ENCODE measurements around the gene RBM47.

The RBM47 gene

GRCh38 chr4:40622913-40623312, 6.8 kb downstream of the RBM47 start:
- no peaks in the 10 kb centered on the region for H3K36me3 ChIP-seq (ENCODE audit: control insufficient read depth, insufficient read depth, low read length)
- H3K4me3 ChIP-seq (ENCODE audit: extremely low read depth, insufficient read depth, low read length, poor library complexity, severe bottlenecking), result no peak overlapping the region
- WGBS, 2 experiments (ENCODE audit: insufficient coverage in 2 of 2), result 95 to 97% methylated on average over 5 of the region's 6 CpGs
- H3K27ac ChIP-seq (ENCODE audit: low read depth, low read length, severe bottlenecking), result no peak overlapping the region
- H3K4me1 ChIP-seq (ENCODE audit: control insufficient read depth, insufficient read depth, low read length, poor library complexity, severe bottlenecking), result peaks cover 11% of the 10 kb centered on the region
- H3K9me3 ChIP-seq (ENCODE audit: control insufficient read depth, low read length), result no peaks in the 10 kb centered on the region

DNA sequence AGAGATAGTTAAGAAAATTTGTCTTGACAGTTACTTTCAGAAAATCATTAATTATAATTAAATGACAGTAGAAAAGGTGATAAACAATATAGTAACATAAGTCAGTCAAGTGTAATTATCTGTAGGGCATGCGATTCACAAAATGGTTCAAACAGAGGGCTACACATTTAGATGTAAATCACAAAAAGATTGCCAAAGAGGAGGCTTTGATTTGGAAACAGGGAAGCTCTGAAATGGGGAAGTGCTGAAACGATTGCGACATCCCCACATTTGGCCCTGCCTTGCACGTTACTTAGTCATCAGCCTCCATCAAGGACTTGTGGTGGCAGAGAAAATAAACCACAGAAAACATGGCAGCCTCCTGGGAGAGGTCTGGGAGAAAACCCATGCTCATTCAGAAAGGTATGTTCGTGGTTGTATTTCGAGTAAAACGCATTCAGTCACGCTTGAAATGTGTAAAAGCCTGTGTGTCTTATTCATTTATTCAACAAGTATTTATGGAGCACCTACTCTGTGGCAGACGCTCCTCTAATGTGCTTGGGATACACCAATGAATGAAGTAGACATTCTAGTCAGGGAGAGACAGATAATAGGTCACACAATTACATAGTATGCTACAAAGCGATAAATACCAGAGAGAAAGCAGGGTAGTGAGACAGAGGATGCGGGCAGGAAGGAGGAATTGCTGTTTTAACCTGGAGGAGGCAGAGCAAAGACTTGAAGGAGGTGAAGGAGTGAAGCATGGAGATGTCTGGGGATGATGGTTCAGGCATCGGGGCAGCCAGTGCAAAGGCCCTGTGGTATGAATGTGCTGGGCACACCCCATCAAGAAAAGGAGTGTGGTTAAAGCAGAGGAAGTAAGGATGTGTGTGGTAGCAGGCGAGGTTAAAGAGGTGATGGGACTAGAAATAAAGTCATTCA, 7.8 kb downstream of the RBM47 start:
- H3K36me3 ChIP-seq (ENCODE audit: control insufficient read depth, insufficient read depth, low read length), result no peaks in the 10 kb centered on the region
- WGBS, 2 experiments (ENCODE audit: insufficient coverage in 2 of 2), result 57 to 78% methylated on average over 9 to 12 of the region's 13 CpGs
- no peak overlapping the region for H3K27ac ChIP-seq (ENCODE audit: low read depth, low read length, severe bottlenecking)
- peaks cover 11% of the 10 kb centered on the region for H3K4me1 ChIP-seq (ENCODE audit: control insufficient read depth, insufficient read depth, low read length, poor library complexity, severe bottlenecking)
- no peak overlapping the region for H3K4me3 ChIP-seq (ENCODE audit: extremely low read depth, insufficient read depth, low read length, poor library complexity, severe bottlenecking)
- H3K9me3 ChIP-seq (ENCODE audit: control insufficient read depth, low read length), result no peaks in the 10 kb centered on the region

- 72 to 88% methylated on average over 3 to 4 of the region's 4 CpGs for WGBS, 2 experiments (ENCODE audit: insufficient coverage in 2 of 2)
- peaks cover 7% of the 10 kb centered on the region for H3K4me1 ChIP-seq (ENCODE audit: control insufficient read depth, insufficient read depth, low read length, poor library complexity, severe bottlenecking)
- H3K27ac ChIP-seq (ENCODE audit: low read depth, low read length, severe bottlenecking), result no peak overlapping the region
- H3K4me3 ChIP-seq (ENCODE audit: extremely low read depth, insufficient read depth, low read length, poor library complexity, severe bottlenecking), result no peak overlapping the region
- H3K9me3 ChIP-seq (ENCODE audit: control insufficient read depth, low read length), result no peaks in the 10 kb centered on the region
- no peaks in the 10 kb centered on the region for H3K36me3 ChIP-seq (ENCODE audit: control insufficient read depth, insufficient read depth, low read length)
Observed at GRCh38 chr4:40621229-40621591, 8.5 kb downstream of the RBM47 start.

- H3K27ac ChIP-seq (ENCODE audit: low read depth, low read length, severe bottlenecking), result no peak overlapping the region
- no peaks in the 10 kb centered on the region for H3K36me3 ChIP-seq (ENCODE audit: control insufficient read depth, insufficient read depth, low read length)
- 88 to 92% methylated on average over 8 to 11 of the region's 11 CpGs for WGBS, 2 experiments (ENCODE audit: insufficient coverage in 2 of 2)
- no peaks in the 10 kb centered on the region for H3K9me3 ChIP-seq (ENCODE audit: control insufficient read depth, low read length)
- H3K4me3 ChIP-seq (ENCODE audit: extremely low read depth, insufficient read depth, low read length, poor library complexity, severe bottlenecking), result no peak overlapping the region
- H3K4me1 ChIP-seq (ENCODE audit: control insufficient read depth, insufficient read depth, low read length, poor library complexity, severe bottlenecking), result peaks cover 7% of the 10 kb centered on the region
Observed at GRCh38 chr4:40619600-40619999, 10.1 kb downstream of the RBM47 start.

- Histone ChIP-seq H3K36me3 (ENCODE audit: control insufficient read depth, insufficient read depth, low read length) (no peaks in the 10 kb centered on the region), H3K4me1 (ENCODE audit: control insufficient read depth, insufficient read depth, low read length, poor library complexity, severe bottlenecking) (peaks cover 7% of the 10 kb centered on the region), H3K4me3 (ENCODE audit: extremely low read depth, insufficient read depth, low read length, poor library complexity, severe bottlenecking) (no peak overlapping the region), H3K9me3 (ENCODE audit: control insufficient read depth, low read length) (no peaks in the 10 kb centered on the region), H3K27ac (ENCODE audit: low read depth, low read length, severe bottlenecking) (no peak overlapping the region)
- WGBS, 2 experiments (ENCODE audit: insufficient coverage in 2 of 2), result 100% methylated on average over 1 of the region's 2 CpGs; no CpG with 5 or more reads in 1 of the 2 experiments
Observed at GRCh38 chr4:40617872-40618271, 11.8 kb downstream of the RBM47 start.

- Histone ChIP-seq H3K4me3 (ENCODE audit: extremely low read depth, insufficient read depth, low read length, poor library complexity, severe bottlenecking) (no peak overlapping the region), H3K27ac (ENCODE audit: low read depth, low read length, severe bottlenecking) (no peak overlapping the region), H3K36me3 (ENCODE audit: control insufficient read depth, insufficient read depth, low read length) (no peaks in the 10 kb centered on the region), H3K4me1 (ENCODE audit: control insufficient read depth, insufficient read depth, low read length, poor library complexity, severe bottlenecking) (no peaks in the 10 kb centered on the region), H3K9me3 (ENCODE audit: control insufficient read depth, low read length) (no peaks in the 10 kb centered on the region)
- 80% methylated on average over 1 of the region's 2 CpGs; no CpG with 5 or more reads in 1 of the 2 experiments for WGBS, 2 experiments (ENCODE audit: insufficient coverage in 2 of 2)
Observed at GRCh38 chr4:40614031-40614430, 15.6 kb downstream of the RBM47 start.

GRCh38 chr4:40613456-40613855, 16.2 kb downstream of the RBM47 start:
- Histone ChIP-seq H3K4me1 (ENCODE audit: control insufficient read depth, insufficient read depth, low read length, poor library complexity, severe bottlenecking) (no peaks in the 10 kb centered on the region), H3K9me3 (ENCODE audit: control insufficient read depth, low read length) (no peaks in the 10 kb centered on the region), H3K4me3 (ENCODE audit: extremely low read depth, insufficient read depth, low read length, poor library complexity, severe bottlenecking) (no peak overlapping the region), H3K36me3 (ENCODE audit: control insufficient read depth, insufficient read depth, low read length) (no peaks in the 10 kb centered on the region), H3K27ac (ENCODE audit: low read depth, low read length, severe bottlenecking) (no peak overlapping the region)
- 60% methylated on average over 1 of the region's 1 CpG; no CpG with 5 or more reads in 1 of the 2 experiments for WGBS, 2 experiments (ENCODE audit: insufficient coverage in 2 of 2)

DNA sequence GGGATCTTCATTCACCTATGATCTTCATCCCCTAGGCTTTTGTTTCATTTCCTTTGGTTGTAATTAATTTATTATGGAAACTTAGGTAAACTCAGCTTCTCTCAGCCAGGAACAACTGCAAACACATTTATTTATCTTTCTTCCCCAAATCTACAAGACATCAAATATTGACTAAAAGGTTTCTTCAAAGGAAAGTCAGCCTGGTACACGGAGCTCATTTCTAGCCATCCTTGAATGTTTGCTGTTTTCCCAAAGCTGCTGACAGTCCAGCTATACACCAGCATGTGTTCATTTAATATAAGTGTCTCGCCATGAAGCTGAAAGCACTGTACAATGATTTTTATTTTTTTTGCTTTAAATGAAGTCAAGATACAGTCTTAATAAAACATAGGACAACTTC, 16.8 kb downstream of the RBM47 start:
- 90 to 100% methylated on average over 1 to 2 of the region's 2 CpGs for WGBS, 2 experiments (ENCODE audit: insufficient coverage in 2 of 2)
- H3K9me3 ChIP-seq (ENCODE audit: control insufficient read depth, low read length), result no peaks in the 10 kb centered on the region
- H3K27ac ChIP-seq (ENCODE audit: low read depth, low read length, severe bottlenecking), result no peak overlapping the region
- H3K36me3 ChIP-seq (ENCODE audit: control insufficient read depth, insufficient read depth, low read length), result no peaks in the 10 kb centered on the region
- no peak overlapping the region for H3K4me3 ChIP-seq (ENCODE audit: extremely low read depth, insufficient read depth, low read length, poor library complexity, severe bottlenecking)
- no peaks in the 10 kb centered on the region for H3K4me1 ChIP-seq (ENCODE audit: control insufficient read depth, insufficient read depth, low read length, poor library complexity, severe bottlenecking)

GRCh38 chr4:40612283-40612682, 17.4 kb downstream of the RBM47 start:
- Histone ChIP-seq H3K36me3 (ENCODE audit: control insufficient read depth, insufficient read depth, low read length) (no peaks in the 10 kb centered on the region), H3K27ac (ENCODE audit: low read depth, low read length, severe bottlenecking) (no peak overlapping the region), H3K4me1 (ENCODE audit: control insufficient read depth, insufficient read depth, low read length, poor library complexity, severe bottlenecking) (no peaks in the 10 kb centered on the region), H3K4me3 (ENCODE audit: extremely low read depth, insufficient read depth, low read length, poor library complexity, severe bottlenecking) (no peak overlapping the region), H3K9me3 (ENCODE audit: control insufficient read depth, low read length) (no peaks in the 10 kb centered on the region)
- 92 to 94% methylated on average over 4 of the region's 4 CpGs for WGBS, 2 experiments (ENCODE audit: insufficient coverage in 2 of 2)

DNA sequence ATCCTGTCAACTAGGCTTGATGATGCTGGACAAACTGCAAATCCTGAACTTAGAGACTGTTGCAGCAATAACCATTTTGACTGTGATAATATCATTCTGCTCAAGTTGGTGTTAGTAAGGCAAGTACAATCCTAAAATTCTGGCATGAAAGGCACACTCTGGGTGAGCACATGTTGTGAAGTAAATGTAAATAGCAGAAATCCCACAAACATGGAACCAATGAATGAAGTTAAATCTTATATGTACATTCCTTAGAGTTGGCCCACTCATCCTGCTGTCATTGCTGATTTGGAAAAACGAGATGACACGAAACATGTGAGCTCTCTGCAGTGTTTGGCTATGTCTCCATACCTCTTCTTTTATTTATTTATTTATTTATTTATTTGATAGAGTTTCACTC, 21.0 kb downstream of the RBM47 start:
- no peak overlapping the region for H3K4me3 ChIP-seq (ENCODE audit: extremely low read depth, insufficient read depth, low read length, poor library complexity, severe bottlenecking)
- WGBS, 2 experiments (ENCODE audit: insufficient coverage in 2 of 2), result no CpG with 5 or more reads among the region's 2 CpGs
- no peaks in the 10 kb centered on the region for H3K4me1 ChIP-seq (ENCODE audit: control insufficient read depth, insufficient read depth, low read length, poor library complexity, severe bottlenecking)
- no peaks in the 10 kb centered on the region for H3K9me3 ChIP-seq (ENCODE audit: control insufficient read depth, low read length)
- H3K27ac ChIP-seq (ENCODE audit: low read depth, low read length, severe bottlenecking), result no peak overlapping the region
- no peaks in the 10 kb centered on the region for H3K36me3 ChIP-seq (ENCODE audit: control insufficient read depth, insufficient read depth, low read length)

- 93 to 97% methylated on average over 3 of the region's 3 CpGs for WGBS, 2 experiments (ENCODE audit: insufficient coverage in 2 of 2)
- no peak overlapping the region for H3K27ac ChIP-seq (ENCODE audit: low read depth, low read length, severe bottlenecking)
- H3K36me3 ChIP-seq (ENCODE audit: control insufficient read depth, insufficient read depth, low read length), result no peaks in the 10 kb centered on the region
- H3K4me3 ChIP-seq (ENCODE audit: extremely low read depth, insufficient read depth, low read length, poor library complexity, severe bottlenecking), result no peak overlapping the region
- no peaks in the 10 kb centered on the region for H3K4me1 ChIP-seq (ENCODE audit: control insufficient read depth, insufficient read depth, low read length, poor library complexity, severe bottlenecking)
- no peaks in the 10 kb centered on the region for H3K9me3 ChIP-seq (ENCODE audit: control insufficient read depth, low read length)
Observed at GRCh38 chr4:40607221-40607620, 22.4 kb downstream of the RBM47 start.
